Liver (tissue), 9 donors: Measurements from ENCODE around the gene GNG14. TPM values are rescaled to one million over a fixed set of nuclear protein-coding genes. Genes with fewer than 3 reads are reported as not detected.
A peak's percentile ranks its signal among the peaks of the same experiment; 100 is the strongest.

ENCODE experiments used
- DNase-seq: peaks from one replicate; pipeline ENCODE4 v3.0.0-alpha.2; 2017; ENCODE audit warnings: low spot score
- H3K27ac ChIP-seq, 2 donors: one replicate each; pipeline ENCODE4 v1.7.0; 2013; ENCODE audit warnings: inconsistent platforms in 2 of 2, low read length in 2 of 2, control low read depth in 1 of 2, low read depth in 1 of 2, mild to moderate bottlenecking in 1 of 2
- H3K27me3 ChIP-seq, 4 donors: one replicate each; pipeline versions ENCODE4 v1.6.1 to v1.7.0; 2013; ENCODE audit warnings: low read length in 3 of 4, inconsistent platforms in 1 of 4, mild to moderate bottlenecking in 1 of 4, moderate library complexity in 1 of 4; ENCODE audit not compliant: control insufficient read depth in 4 of 4, insufficient read depth in 4 of 4
- H3K36me3 ChIP-seq, 4 donors: one replicate each; pipeline versions ENCODE4 v1.6.1 to v1.7.0; 2013; ENCODE audit warnings: low read length in 3 of 4, mild to moderate bottlenecking in 3 of 4, low read depth in 1 of 4, moderate library complexity in 1 of 4; ENCODE audit not compliant: control insufficient read depth in 4 of 4, insufficient read depth in 3 of 4
- H3K4me1 ChIP-seq, 4 donors: one replicate each; pipeline versions ENCODE4 v1.6.1 to v1.7.0; 2013; ENCODE audit warnings: low read length in 3 of 4, mild to moderate bottlenecking in 3 of 4, moderate library complexity in 1 of 4; ENCODE audit not compliant: control insufficient read depth in 4 of 4, insufficient read depth in 4 of 4
- H3K4me3 ChIP-seq, 3 donors: one replicate each; pipeline versions ENCODE4 v1.6.1 to v1.7.0; 2013; ENCODE audit warnings: low read length in 3 of 3, control low read depth in 1 of 3, low read depth in 1 of 3, mild to moderate bottlenecking in 1 of 3
- H3K9ac ChIP-seq, 2 donors: one replicate each; pipeline ENCODE4 v1.7.0; 2013; ENCODE audit warnings: low read length in 2 of 2, mild to moderate bottlenecking in 2 of 2, moderate library complexity in 2 of 2, control low read depth in 1 of 2, low read depth in 1 of 2
- H3K9me3 ChIP-seq, 4 donors: one replicate each; pipeline versions ENCODE4 v1.6.1 to v1.7.0; 2013; ENCODE audit warnings: low read length in 3 of 4; ENCODE audit not compliant: control insufficient read depth in 4 of 4
- ATF3 ChIP-seq: IDR thresholded peaks from 2 replicates; pipeline ENCODE4 v1.6.1; 2016; ENCODE audit warnings: antibody characterized with exemption
- CTCF ChIP-seq: fragments of 150-350 bp; IDR thresholded peaks from 2 replicates; pipeline ENCODE4 v1.5.1; 2017; ENCODE audit warnings: improper control_type of control experiment, low read depth, low read length; ENCODE audit not compliant: missing input control
- EGR1 ChIP-seq, 2 donors: IDR thresholded peaks; 2 replicates each; pipeline ENCODE4 v1.6.1; 2016 to 2018; ENCODE audit warnings: antibody characterized with exemption in 2 of 2, low read depth in 2 of 2
- GABPA ChIP-seq, 2 donors: IDR thresholded peaks in 1 of 2; conservative IDR thresholded peaks in 1 of 2; 2 replicates each; pipeline ENCODE4 v1.6.1; 2016; ENCODE audit warnings: antibody characterized with exemption in 2 of 2, mild to moderate bottlenecking in 1 of 2, moderate library complexity in 1 of 2
- HNF4G ChIP-seq: IDR thresholded peaks from 2 replicates; pipeline ENCODE4 v1.6.1; 2016; ENCODE audit warnings: antibody characterized with exemption
- JUND ChIP-seq, 2 donors: IDR thresholded peaks; 2 replicates each; pipeline ENCODE4 v1.6.1; 2016; ENCODE audit warnings: antibody characterized with exemption in 2 of 2
- MAX ChIP-seq: IDR thresholded peaks from 2 replicates; pipeline ENCODE4 v1.6.1; 2016; ENCODE audit warnings: antibody characterized with exemption
- NR2F2 ChIP-seq: IDR thresholded peaks from 2 replicates; pipeline ENCODE4 v1.6.1; 2016; ENCODE audit warnings: antibody characterized with exemption
- RAD21 ChIP-seq, 2 donors: IDR thresholded peaks; 2 replicates each; pipeline ENCODE4 v1.6.1; 2016; ENCODE audit warnings: antibody characterized with exemption in 2 of 2, mild to moderate bottlenecking in 2 of 2
- REST ChIP-seq: IDR thresholded peaks from 2 replicates; pipeline ENCODE4 v1.6.1; 2016; ENCODE audit warnings: antibody characterized with exemption, mild to moderate bottlenecking
- RXRA ChIP-seq, 2 donors: IDR thresholded peaks; 2 replicates each; pipeline ENCODE4 v1.6.1; 2017 to 2018; ENCODE audit warnings: antibody characterized with exemption in 2 of 2, mild to moderate bottlenecking in 1 of 2
- SP1 ChIP-seq: IDR thresholded peaks from 2 replicates; pipeline ENCODE4 v1.6.1; 2018; ENCODE audit warnings: antibody characterized with exemption, mild to moderate bottlenecking
- YY1 ChIP-seq: IDR thresholded peaks from 2 replicates; pipeline ENCODE4 v1.6.1; 2016; ENCODE audit warnings: antibody characterized with exemption, mild to moderate bottlenecking
- ZBTB33 ChIP-seq: IDR thresholded peaks from 2 replicates; pipeline ENCODE4 v1.6.1; 2016; ENCODE audit warnings: antibody characterized with exemption
- WGBS: extraction: QIAGEN DNeasy Blood & Tissue Kit; methylation state at CpG from one replicate; pipeline ENCODE4 v1.1.7; 2013; 5-methylcytosine and 5-hydroxymethylcytosine counted together
- polyA plus RNA-seq, 2 donors: library from polyadenylated mRNA; stranded (reverse) in 1 of 2; unstranded in 1 of 2; fragments of 200-250 nt in 1 of 2; fragments of >200 nt in 1 of 2; fragmentation: Nextera tagmentation in 1 of 2; extraction: Ambion mirVana in 1 of 2; gene quantifications; one replicate each; pipeline versions ENCODE4 v1.2.1 to v1.2.3, GENCODE V29; 2013 to 2015
- total RNA-seq, 2 donors: library from RNA; depleted of rRNA; stranded (reverse); fragments of >200 nt; gene quantifications; one replicate each; pipeline ENCODE4 v1.2.3, GENCODE V29; 2014
- donor health status: healthy.
- donor health status: healthy.
- donor health status: healthy.
- donor health status: healthy.
- donor health status: healthy.

The GNG14 gene
- total and polyA plus RNA-seq, 4 donors = not detected

- peaks cover 2 to 17% (median 5%) of the 10 kb centered on the region in 4 donors for H3K36me3 ChIP-seq
- TF ChIP-seq EGR1 (IDR thresholded peaks at IDR 0.05; ENCODE audit: low read depth in 2 of 2) = no peak
- TF ChIP-seq YY1 = peak; percentile 94
- peak in 1 of 2 donors; percentile 51 for TF ChIP-seq JUND (IDR thresholded peaks at IDR 0.05)
- TF ChIP-seq RXRA (IDR thresholded peaks at IDR 0.05) = peak; percentile 27 to 39
- TF ChIP-seq ZBTB33 = no peak
- peak; percentile 85 for TF ChIP-seq NR2F2
- peak; percentile 100 for TF ChIP-seq GABPA (IDR thresholded peaks at IDR 0.05 in 1 of 2, conservative IDR thresholded peaks at IDR 0.05 in 1 of 2)
- TF ChIP-seq SP1 = peak; percentile 47
- no peak for TF ChIP-seq HNF4G
- no peak for TF ChIP-seq ATF3
- TF ChIP-seq CTCF = no peak
- TF ChIP-seq MAX = peak; percentile 76
- peak; percentile 84 for DNase-seq
- under 1% methylated on average over 64 of the region's 64 CpGs for WGBS
- peaks cover 17 to 46% (median 41%) of the 10 kb centered on the region in 4 donors for H3K4me1 ChIP-seq
- H3K9ac ChIP-seq = peak overlapping the region; percentile 88 to 97
- peak overlapping the region; percentile 95 to 96 for H3K27ac ChIP-seq
- peak overlapping the region; percentile 74 to 99 (median 89) for H3K4me3 ChIP-seq
- no peaks in the 10 kb centered on the region for H3K27me3 ChIP-seq
- no peaks in the 10 kb centered on the region for H3K9me3 ChIP-seq
These were observed 18.3 kb upstream of the GNG14 start for GRCh38 chr19:12669270-12670158.

- Histone ChIP-seq H3K36me3 (peaks cover 3 to 18% (median 7%) of the 10 kb centered on the region in 4 donors), H3K27ac (peak overlapping the region in 1 of 2 donors; percentile 96), H3K27me3 (no peaks in the 10 kb centered on the region), H3K4me1 (peaks cover 17 to 45% (median 40%) of the 10 kb centered on the region in 4 donors), H3K9me3 (no peaks in the 10 kb centered on the region), H3K4me3 (peak overlapping the region; percentile 74 to 99 (median 89)), H3K9ac (peak overlapping the region; percentile 88 to 97)
- TF ChIP-seq RAD21 (IDR thresholded peaks at IDR 0.05) (no peak), REST (no peak)
- WGBS = 39% methylated on average over 26 of the region's 26 CpGs
- no peak for DNase-seq
These were observed 17.5 kb upstream of the GNG14 start for GRCh38 chr19:12670159-12670928.
